ENCODE measurements around the gene RNF145.

DNA sequence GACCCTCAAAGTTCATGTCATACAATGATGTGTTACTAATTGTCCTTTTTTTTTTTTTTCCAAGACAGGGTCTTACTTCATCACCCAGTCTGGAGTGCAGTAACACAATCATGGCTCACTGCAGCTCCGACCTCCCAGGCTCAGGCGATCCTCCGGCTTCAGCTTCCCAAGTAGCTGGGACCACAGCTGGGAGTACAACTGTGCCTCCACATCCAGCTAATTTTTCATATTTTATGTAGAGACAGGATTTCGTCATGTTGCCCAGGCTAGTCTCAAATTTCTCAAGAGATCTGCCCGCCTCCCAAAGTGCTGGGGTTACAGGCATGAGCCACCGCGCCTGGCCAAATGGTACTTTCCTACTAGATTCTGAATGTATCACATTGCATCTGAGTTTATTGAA, 60.3 kb downstream of the RNF145 start:
- TF ChIP-seq, protein P1, sequence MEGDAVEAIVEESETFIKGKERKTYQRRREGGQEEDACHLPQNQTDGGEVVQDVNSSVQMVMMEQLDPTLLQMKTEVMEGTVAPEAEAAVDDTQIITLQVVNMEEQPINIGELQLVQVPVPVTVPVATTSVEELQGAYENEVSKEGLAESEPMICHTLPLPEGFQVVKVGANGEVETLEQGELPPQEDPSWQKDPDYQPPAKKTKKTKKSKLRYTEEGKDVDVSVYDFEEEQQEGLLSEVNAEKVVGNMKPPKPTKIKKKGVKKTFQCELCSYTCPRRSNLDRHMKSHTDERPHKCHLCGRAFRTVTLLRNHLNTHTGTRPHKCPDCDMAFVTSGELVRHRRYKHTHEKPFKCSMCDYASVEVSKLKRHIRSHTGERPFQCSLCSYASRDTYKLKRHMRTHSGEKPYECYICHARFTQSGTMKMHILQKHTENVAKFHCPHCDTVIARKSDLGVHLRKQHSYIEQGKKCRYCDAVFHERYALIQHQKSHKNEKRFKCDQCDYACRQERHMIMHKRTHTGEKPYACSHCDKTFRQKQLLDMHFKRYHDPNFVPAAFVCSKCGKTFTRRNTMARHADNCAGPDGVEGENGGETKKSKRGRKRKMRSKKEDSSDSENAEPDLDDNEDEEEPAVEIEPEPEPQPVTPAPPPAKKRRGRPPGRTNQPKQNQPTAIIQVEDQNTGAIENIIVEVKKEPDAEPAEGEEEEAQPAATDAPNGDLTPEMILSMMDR (IDR thresholded peaks at IDR 0.05) = no peak
- no peak for TF ChIP-seq POLR2A (IDR thresholded peaks at IDR 0.05)

All from esophagus squamous epithelium (tissue), 4 donors.